GM19467 (cell line): ENCODE data around the gene CAB39.

ENCODE experiments used
- ATAC-seq: cut with Tn5 transposase; IDR thresholded peaks from one replicate; pipeline ENCODE4 v1.9.1; 2021; ENCODE audit warnings: mild to moderate bottlenecking, moderate library complexity; ENCODE audit not compliant: unreplicated experiment

Gene CAB39

GRCh38 chr2:230748087-230748486 is 35.4 kb downstream of the CAB39 start:
- ATAC-seq, result no peak

GRCh38 chr2:230749111-230749510 is 36.5 kb downstream of the CAB39 start:
- ATAC-seq, result no peak

GRCh38 chr2:230751062-230751461 is 38.4 kb downstream of the CAB39 start:
- ATAC-seq, result no peak

GRCh38 chr2:230754200-230754599 is 41.6 kb downstream of the CAB39 start:
- no peak for ATAC-seq

- no peak for ATAC-seq
These were observed 44.8 kb downstream of the CAB39 start for GRCh38 chr2:230757476-230757875.

GRCh38 chr2:230758566-230759480 is 46.2 kb downstream of the CAB39 start:
- no peak for ATAC-seq

- ATAC-seq, result no peak
These were observed 47.0 kb downstream of the CAB39 start for GRCh38 chr2:230759481-230760167.

GRCh38 chr2:230761704-230762103 is 49.1 kb downstream of the CAB39 start:
- no peak for ATAC-seq

GRCh38 chr2:230762317-230762896 is 49.8 kb downstream of the CAB39 start:
- peak; percentile 60 for ATAC-seq

- no peak for ATAC-seq
These were observed 51.7 kb downstream of the CAB39 start for GRCh38 chr2:230764346-230764745.

- ATAC-seq, result no peak
These were observed 53.1 kb downstream of the CAB39 start for GRCh38 chr2:230765611-230766300.

GRCh38 chr2:230767862-230768388 is 55.3 kb downstream of the CAB39 start:
- ATAC-seq, result no peak

- no peak for ATAC-seq
These were observed 58.2 kb downstream of the CAB39 start for GRCh38 chr2:230770804-230771203.

GRCh38 chr2:230772156-230772555 is 59.5 kb downstream of the CAB39 start:
- ATAC-seq, result no peak

- no peak for ATAC-seq
These were observed 60.6 kb downstream of the CAB39 start for GRCh38 chr2:230773039-230773773.

GRCh38 chr2:230774348-230774951 is 61.8 kb downstream of the CAB39 start:
- ATAC-seq, result no peak

- no peak for ATAC-seq
These were observed 63.1 kb downstream of the CAB39 start for GRCh38 chr2:230775737-230776136.

GRCh38 chr2:230777721-230778120 is 65.1 kb downstream of the CAB39 start:
- no peak for ATAC-seq

- ATAC-seq, result no peak
These were observed 65.9 kb downstream of the CAB39 start for GRCh38 chr2:230778350-230779063.
